ENCODE results near the gene CERS5.
"Not testable (repeated sequence)": the region's sequence is repeated elsewhere in the genome, so short reads cannot be mapped to it uniquely, and the experiment has no call there.

Gene CERS5

GRCh38 chr12:50160643-50161042 is 6.5 kb downstream of the CERS5 start:
- no peak overlapping the region for H3K4me3 Mint-ChIP-seq
- TF ChIP-seq CTCF (IDR thresholded peaks at IDR 0.05): no peak
- peaks cover 17% of the 10 kb centered on the region for H3K9me3 Mint-ChIP-seq
- no peak for DNase-seq
- no peaks in the 10 kb centered on the region for H3K27me3 Mint-ChIP-seq (ENCODE audit: low read depth, poor library complexity)
- peaks cover 35% of the 10 kb centered on the region for H3K36me3 Mint-ChIP-seq (ENCODE audit: low read depth)
- no peak overlapping the region for H3K27ac Mint-ChIP-seq
- H3K4me1 Mint-ChIP-seq: peaks cover 11% of the 10 kb centered on the region

GRCh38 chr12:50157259-50157658 is 9.9 kb downstream of the CERS5 start:
- TF ChIP-seq CTCF (IDR thresholded peaks at IDR 0.05): no peak
- H3K4me3 Mint-ChIP-seq: no peak overlapping the region
- no peaks in the 10 kb centered on the region for H3K27me3 Mint-ChIP-seq (ENCODE audit: low read depth, poor library complexity)
- no peak for DNase-seq
- no peaks in the 10 kb centered on the region for H3K4me1 Mint-ChIP-seq
- no peak overlapping the region for H3K27ac Mint-ChIP-seq
- H3K9me3 Mint-ChIP-seq: peaks cover 17% of the 10 kb centered on the region
- H3K36me3 Mint-ChIP-seq (ENCODE audit: low read depth): peaks cover 38% of the 10 kb centered on the region

- no peak overlapping the region for H3K4me3 Mint-ChIP-seq
- peaks cover 17% of the 10 kb centered on the region for H3K9me3 Mint-ChIP-seq
- TF ChIP-seq CTCF (IDR thresholded peaks at IDR 0.05): no peak
- H3K27me3 Mint-ChIP-seq (ENCODE audit: low read depth, poor library complexity): no peaks in the 10 kb centered on the region
- H3K4me1 Mint-ChIP-seq: no peaks in the 10 kb centered on the region
- no peak overlapping the region for H3K27ac Mint-ChIP-seq
- peaks cover 38% of the 10 kb centered on the region for H3K36me3 Mint-ChIP-seq (ENCODE audit: low read depth)
- no peak for DNase-seq
Observed at GRCh38 chr12:50156641-50157040, 10.5 kb downstream of the CERS5 start.

GRCh38 chr12:50154947-50155346 is 12.2 kb downstream of the CERS5 start:
- not testable (repeated sequence) for H3K27me3 Mint-ChIP-seq (ENCODE audit: low read depth, poor library complexity); H3K4me3 Mint-ChIP-seq; DNase-seq; H3K27ac Mint-ChIP-seq
- Mint-ChIP-seq H3K36me3 (ENCODE audit: low read depth) (peaks cover 32% of the 10 kb centered on the region), H3K4me1 (peaks cover 14% of the 10 kb centered on the region), H3K9me3 (peaks cover 17% of the 10 kb centered on the region)

- no peaks in the 10 kb centered on the region for H3K9me3 Mint-ChIP-seq
- H3K36me3 Mint-ChIP-seq (ENCODE audit: low read depth): peaks cover 8% of the 10 kb centered on the region
- peak overlapping the region; percentile 62 for H3K27ac Mint-ChIP-seq
- no peaks in the 10 kb centered on the region for H3K27me3 Mint-ChIP-seq (ENCODE audit: low read depth, poor library complexity)
- peaks cover 14% of the 10 kb centered on the region for H3K4me1 Mint-ChIP-seq
- DNase-seq: no peak
- no peak for TF ChIP-seq CTCF (IDR thresholded peaks at IDR 0.05)
- no peak overlapping the region for H3K4me3 Mint-ChIP-seq
Observed at GRCh38 chr12:50151047-50151687, 16.0 kb downstream of the CERS5 start.

- peak overlapping the region; percentile 42 for H3K27ac Mint-ChIP-seq
- H3K9me3 Mint-ChIP-seq: no peaks in the 10 kb centered on the region
- H3K27me3 Mint-ChIP-seq (ENCODE audit: low read depth, poor library complexity): no peaks in the 10 kb centered on the region
- peaks cover 7% of the 10 kb centered on the region for H3K36me3 Mint-ChIP-seq (ENCODE audit: low read depth)
- peaks cover 14% of the 10 kb centered on the region for H3K4me1 Mint-ChIP-seq
- no peak overlapping the region for H3K4me3 Mint-ChIP-seq
- TF ChIP-seq CTCF (IDR thresholded peaks at IDR 0.05): no peak
- DNase-seq: no peak
Observed at GRCh38 chr12:50149311-50149710, 17.9 kb downstream of the CERS5 start.

GRCh38 chr12:50148011-50148410 is 19.2 kb downstream of the CERS5 start:
- not testable (repeated sequence) for H3K4me3 Mint-ChIP-seq; DNase-seq; H3K27ac Mint-ChIP-seq; H3K36me3 Mint-ChIP-seq (ENCODE audit: low read depth); H3K27me3 Mint-ChIP-seq (ENCODE audit: low read depth, poor library complexity); H3K9me3 Mint-ChIP-seq
- peaks cover 14% of the 10 kb centered on the region for H3K4me1 Mint-ChIP-seq
